Left ventricle myocardium inferior (tissue), 1 donor: ENCODE results near the gene GNG14. TPM values are rescaled to one million over a fixed set of nuclear protein-coding genes. Genes with fewer than 3 reads are reported as not detected.

Source experiments
- DNase-seq: peaks from one replicate; pipeline ENCODE4 v3.0.0-alpha.2; 2020
- H3K27ac ChIP-seq: fragments of 200-600 bp; replicated peaks from 2 replicates; pipeline ENCODE4 v1.8.0; 2021
- H3K27me3 ChIP-seq: fragments of 200-600 bp; 2 replicates; pipeline ENCODE4 v1.8.0; 2021; ENCODE audit warnings: low read depth
- H3K36me3 ChIP-seq: fragments of 200-600 bp; 2 replicates; pipeline ENCODE4 v1.8.0; 2021
- H3K4me1 ChIP-seq: fragments of 200-600 bp; 2 replicates; pipeline ENCODE4 v1.8.0; 2021
- H3K4me3 ChIP-seq: fragments of 200-600 bp; 2 replicates; pipeline ENCODE4 v1.8.0; 2021; ENCODE audit warnings: mild to moderate bottlenecking, moderate library complexity
- H3K9me3 ChIP-seq: fragments of 200-600 bp; replicated peaks from 2 replicates; pipeline ENCODE4 v1.8.0; 2021
- CTCF ChIP-seq: fragments of 200-600 bp; IDR thresholded peaks from 2 replicates; pipeline ENCODE4 v1.8.0; 2021; ENCODE audit warnings: antibody characterized with exemption, mild to moderate bottlenecking, borderline replicate concordance
- intact Hi-C: fragments of 100-400 bp; cut with micrococcal nuclease; formaldehyde crosslinking; loops from one replicate; pipeline ENCODE4 v1.11.0; 2022
- total RNA-seq: library from RNA; stranded (reverse); fragmentation: NEBNext Ultra II Directional; extraction: Animal tissue kit (Norgen Biotek cat#: 25700); gene quantifications from one replicate; pipeline ENCODE4 v1.2.1, GENCODE V29; 2021
- donor health status: DM: no; HTN: yes; CAD: no; lungs with severe emphysema.

Gene GNG14
- total RNA-seq, 1 donor from 2014 or later = not detected

GRCh38 chr19:12698138-12698537 lies 10.3 kb downstream of the GNG14 start:
- H3K4me1 ChIP-seq = peaks cover 23% of the 10 kb centered on the region
- H3K4me3 ChIP-seq = no peak overlapping the region
- DNase-seq = no peak
- no peak overlapping the region for H3K27ac ChIP-seq
- intact Hi-C loops = no loop called here
- no peak for TF ChIP-seq CTCF
- H3K27me3 ChIP-seq = no peaks in the 10 kb centered on the region
- no peaks in the 10 kb centered on the region for H3K9me3 ChIP-seq
- peaks cover 44% of the 10 kb centered on the region for H3K36me3 ChIP-seq

- no peak overlapping the region for H3K27ac ChIP-seq
- no peaks in the 10 kb centered on the region for H3K27me3 ChIP-seq
- no peak overlapping the region for H3K4me3 ChIP-seq
- H3K9me3 ChIP-seq = no peaks in the 10 kb centered on the region
- intact Hi-C loops = no loop called here
- no peak for DNase-seq
- peaks cover 7% of the 10 kb centered on the region for H3K4me1 ChIP-seq
- no peak for TF ChIP-seq CTCF
- H3K36me3 ChIP-seq = peaks cover 80% of the 10 kb centered on the region
These were observed 13.9 kb downstream of the GNG14 start for GRCh38 chr19:12701596-12702282.

- Histone ChIP-seq H3K36me3 (peaks cover 92% of the 10 kb centered on the region), H3K27ac (no peak overlapping the region), H3K4me1 (no peaks in the 10 kb centered on the region), H3K27me3 (no peaks in the 10 kb centered on the region), H3K4me3 (no peak overlapping the region), H3K9me3 (no peaks in the 10 kb centered on the region)
- DNase-seq = no peak
- no peak for TF ChIP-seq CTCF
- intact Hi-C loops = no loop called here
These were observed 15.2 kb downstream of the GNG14 start for GRCh38 chr19:12703046-12703445.

GRCh38 chr19:12705169-12705568 lies 17.4 kb downstream of the GNG14 start:
- TF ChIP-seq CTCF = no peak
- intact Hi-C loops = no loop called here

GRCh38 chr19:12705654-12706331 lies 18.0 kb downstream of the GNG14 start:
- no peak for TF ChIP-seq CTCF
- H3K27ac ChIP-seq = no peak overlapping the region
- no peaks in the 10 kb centered on the region for H3K27me3 ChIP-seq
- DNase-seq = no peak
- no peaks in the 10 kb centered on the region for H3K4me1 ChIP-seq
- H3K36me3 ChIP-seq = peaks cover 100% of the 10 kb centered on the region
- H3K4me3 ChIP-seq = no peak overlapping the region
- intact Hi-C loops = no loop called here
- H3K9me3 ChIP-seq = no peaks in the 10 kb centered on the region

More at GRCh38 chr19:12705169-12705568, 17.4 kb downstream of the GNG14 start:
- DNase-seq = no peak
- H3K4me3 ChIP-seq = no peak overlapping the region
- H3K9me3 ChIP-seq = no peaks in the 10 kb centered on the region
- H3K27ac ChIP-seq = no peak overlapping the region
- H3K36me3 ChIP-seq = peaks cover 100% of the 10 kb centered on the region
- no peaks in the 10 kb centered on the region for H3K27me3 ChIP-seq
- no peaks in the 10 kb centered on the region for H3K4me1 ChIP-seq
